ENCODE data around the gene ESD.
"Not testable (repeated sequence)": the region's sequence is repeated elsewhere in the genome, so short reads cannot be mapped to it uniquely, and the experiment has no call there.

Gene ESD

DNA sequence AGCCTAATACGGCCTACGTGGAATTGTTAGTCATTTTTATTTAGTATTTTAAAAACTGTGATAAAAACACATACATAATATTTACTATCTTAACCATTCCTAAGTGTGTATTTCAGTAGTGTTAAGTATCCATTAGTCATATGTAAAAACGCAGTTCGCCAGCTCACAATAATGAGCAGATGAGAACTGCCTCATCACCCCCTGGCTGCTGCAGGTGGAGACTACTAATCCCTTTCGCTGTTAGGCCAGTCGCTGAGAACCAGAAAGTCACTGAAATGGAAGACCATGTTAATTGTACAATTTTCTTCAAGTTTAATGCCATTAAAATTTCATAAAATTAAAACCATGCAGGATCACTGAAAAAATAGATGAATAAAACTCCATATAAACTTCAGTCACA is 1.6 kb downstream of the ESD start:
- in situ Hi-C loops (cut with MboI; ENCODE audit: low sequenced_read_pairs), result no loop called here

DNA sequence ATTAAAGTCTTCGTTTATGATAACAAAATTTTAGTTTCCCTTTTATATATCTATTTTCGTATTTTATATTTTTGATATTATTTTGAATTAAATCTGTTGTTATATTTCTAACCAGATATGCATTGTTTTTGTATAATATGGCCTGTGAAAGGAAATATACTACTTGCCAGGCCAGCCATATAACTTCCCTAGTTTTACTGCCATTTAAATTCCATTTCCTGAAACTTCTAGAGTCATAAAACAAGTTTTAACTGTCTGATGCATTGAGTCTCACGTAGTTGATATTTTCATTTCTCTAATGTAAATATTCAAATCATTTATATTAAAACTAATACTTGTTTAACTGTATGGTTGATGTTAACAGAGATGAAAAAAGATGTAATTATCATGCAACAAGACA is 13.5 kb downstream of the ESD start:
- in situ Hi-C loops (cut with MboI; ENCODE audit: low sequenced_read_pairs), result no loop called here

GRCh38 chr13:46782691-46783090 is 14.3 kb downstream of the ESD start:
- in situ Hi-C loops (cut with MboI; ENCODE audit: low sequenced_read_pairs), result no loop called here

- in situ Hi-C loops (cut with MboI; ENCODE audit: low sequenced_read_pairs), result no loop called here
Measured at GRCh38 chr13:46782066-46782465, 14.9 kb downstream of the ESD start.

GRCh38 chr13:46778890-46779289 is 18.1 kb downstream of the ESD start:
- in situ Hi-C loops (cut with MboI; ENCODE audit: low sequenced_read_pairs), result no loop called here

DNA sequence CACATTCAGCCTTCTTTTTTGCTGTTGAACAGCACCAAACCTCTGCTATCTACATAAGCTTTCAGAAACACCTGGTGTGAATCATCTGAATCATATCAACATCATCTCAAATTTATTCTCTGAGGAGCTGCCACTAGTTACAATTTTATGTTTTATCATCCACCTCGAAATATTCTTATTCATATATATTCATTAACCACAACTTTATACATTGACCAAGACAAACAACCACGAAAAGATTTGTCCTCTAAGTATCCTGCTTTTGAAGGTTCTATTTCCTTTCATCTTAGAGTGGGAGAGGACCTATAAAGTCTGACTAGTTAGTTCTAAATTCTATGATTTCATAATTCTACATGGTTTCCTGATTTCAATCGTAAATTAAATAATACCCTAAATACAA is 18.9 kb downstream of the ESD start:
- in situ Hi-C loops (cut with MboI; ENCODE audit: low sequenced_read_pairs), result no loop called here

- in situ Hi-C loops (cut with MboI; ENCODE audit: low sequenced_read_pairs), result no loop called here
Measured at GRCh38 chr13:46775385-46776107, 21.4 kb downstream of the ESD start.

DNA sequence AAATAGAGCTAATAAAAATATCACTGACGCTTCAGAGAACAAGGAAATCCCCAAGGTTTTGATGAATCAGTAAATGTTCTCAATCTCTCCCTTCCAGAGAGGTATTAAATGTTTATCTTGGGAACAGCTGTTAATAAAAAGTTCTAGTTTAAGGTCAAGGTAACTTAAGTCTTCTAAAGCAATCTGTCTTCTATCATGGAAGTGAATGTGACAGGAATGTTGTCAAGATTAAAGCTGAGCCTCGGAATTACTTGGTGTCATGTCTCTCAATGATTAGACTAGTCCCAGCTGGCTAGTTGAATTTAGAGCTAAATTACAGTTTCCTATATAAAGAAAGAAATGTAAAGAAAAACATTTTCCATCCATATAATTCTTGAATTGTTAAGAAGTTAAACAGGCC is 23.4 kb downstream of the ESD start:
- in situ Hi-C loops (cut with MboI; ENCODE audit: low sequenced_read_pairs), result no loop called here

DNA sequence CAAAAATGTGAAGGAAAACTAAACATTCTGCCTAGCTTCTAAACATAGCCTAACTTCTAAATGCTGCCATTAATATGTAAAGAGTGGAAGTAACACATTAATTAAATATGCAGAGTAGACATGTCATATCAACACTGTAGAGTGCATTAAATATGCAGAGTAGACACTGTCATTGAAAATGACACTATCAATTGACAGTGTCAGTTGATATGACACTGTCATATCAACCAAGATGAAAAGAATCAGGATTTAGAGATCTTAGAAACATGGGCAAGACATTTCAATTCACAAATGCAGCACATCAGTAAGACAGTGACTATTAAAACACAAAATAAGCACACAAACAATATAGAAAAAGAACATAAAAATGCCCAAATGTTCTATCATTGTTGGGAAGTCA is 25.3 kb downstream of the ESD start:
- in situ Hi-C loops (cut with MboI; ENCODE audit: low sequenced_read_pairs), result no loop called here

DNA sequence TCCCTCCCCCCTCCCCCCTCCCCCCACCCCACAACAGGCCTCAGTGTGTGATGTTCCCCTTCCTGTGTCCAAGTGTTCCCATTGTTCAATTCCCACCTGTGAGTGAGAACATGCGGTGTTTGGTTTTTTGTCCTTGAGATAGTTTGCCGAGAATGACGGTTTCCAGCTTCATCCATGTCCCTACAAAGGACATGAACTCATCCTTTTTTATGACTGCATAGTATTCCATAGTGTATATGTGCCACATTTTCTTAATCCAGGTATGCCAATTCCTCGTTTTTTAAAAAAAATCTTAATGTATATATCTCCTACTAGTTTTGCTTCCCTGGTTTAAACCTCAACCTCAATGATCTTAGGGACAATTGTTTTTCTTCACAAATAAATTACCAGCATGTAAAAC is 27.0 kb downstream of the ESD start:
- in situ Hi-C loops (cut with MboI; ENCODE audit: low sequenced_read_pairs), result not testable (repeated sequence)

DNA sequence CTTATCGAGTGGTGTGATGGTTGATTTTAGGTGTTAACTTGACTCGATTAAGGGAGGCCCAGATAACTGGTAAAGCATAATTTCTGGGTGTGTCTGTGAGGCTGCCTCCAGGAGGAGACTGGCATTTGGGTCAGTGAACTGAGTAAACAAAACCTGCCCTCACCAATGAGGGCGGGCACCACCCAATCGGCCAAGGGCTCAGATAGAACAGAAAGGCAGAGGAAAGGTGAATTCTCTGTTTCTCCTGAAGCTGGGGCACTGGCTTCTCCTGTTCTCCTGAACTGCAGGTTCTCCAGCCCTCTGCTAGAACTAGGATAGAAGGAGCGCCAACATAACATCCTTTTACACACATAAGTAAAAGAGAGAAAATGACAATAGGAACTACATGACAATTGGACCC is 35.1 kb downstream of the ESD start:
- in situ Hi-C loops (cut with MboI; ENCODE audit: low sequenced_read_pairs), result no loop called here

DNA sequence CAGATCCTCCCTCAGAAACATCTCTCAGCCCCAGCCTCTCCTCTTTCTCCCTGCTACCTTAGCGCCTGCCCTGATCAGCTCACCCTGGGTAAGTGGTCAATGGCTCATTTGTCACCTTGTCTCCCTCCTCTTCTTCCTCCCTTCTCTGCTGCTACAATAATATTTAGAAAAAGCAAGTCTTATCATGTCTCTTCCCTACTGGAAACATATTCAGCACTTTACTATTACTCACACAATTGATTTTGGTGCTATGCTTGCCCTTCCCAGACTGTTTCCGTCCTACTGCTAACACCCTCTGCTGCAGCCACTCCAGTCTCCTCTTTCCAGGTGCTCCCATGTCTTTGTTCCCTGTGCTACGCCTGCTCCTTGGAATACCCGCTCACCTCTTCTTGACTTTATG is 35.8 kb downstream of the ESD start:
- in situ Hi-C loops (cut with MboI; ENCODE audit: low sequenced_read_pairs), result no loop called here

DNA sequence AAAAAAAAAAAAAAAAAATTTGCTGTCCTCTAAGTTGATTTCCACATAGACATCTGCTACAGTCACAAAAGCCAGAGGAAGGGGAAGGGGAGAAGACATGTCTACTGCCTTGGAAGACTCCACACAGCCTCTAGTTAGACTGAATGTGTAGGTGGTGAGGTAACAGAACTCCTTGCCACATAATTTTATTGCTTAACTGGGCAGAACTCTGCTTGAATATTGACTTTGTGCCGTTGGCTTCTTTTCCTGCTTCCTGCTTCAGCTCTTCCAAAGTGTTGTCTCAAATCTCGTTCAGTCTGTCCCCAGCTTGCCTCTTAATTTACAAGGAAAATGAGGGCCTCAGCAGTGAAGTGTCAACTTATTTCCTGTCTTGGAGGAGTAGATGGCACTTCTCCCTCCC is 37.1 kb downstream of the ESD start:
- in situ Hi-C loops (cut with MboI; ENCODE audit: low sequenced_read_pairs), result no loop called here

GRCh38 chr13:46757640-46758039 is 39.3 kb downstream of the ESD start:
- in situ Hi-C loops (cut with MboI; ENCODE audit: low sequenced_read_pairs), result no loop called here

GRCh38 chr13:46756977-46757376 is 40.0 kb downstream of the ESD start:
- in situ Hi-C loops (cut with MboI; ENCODE audit: low sequenced_read_pairs), result no loop called here

DNA sequence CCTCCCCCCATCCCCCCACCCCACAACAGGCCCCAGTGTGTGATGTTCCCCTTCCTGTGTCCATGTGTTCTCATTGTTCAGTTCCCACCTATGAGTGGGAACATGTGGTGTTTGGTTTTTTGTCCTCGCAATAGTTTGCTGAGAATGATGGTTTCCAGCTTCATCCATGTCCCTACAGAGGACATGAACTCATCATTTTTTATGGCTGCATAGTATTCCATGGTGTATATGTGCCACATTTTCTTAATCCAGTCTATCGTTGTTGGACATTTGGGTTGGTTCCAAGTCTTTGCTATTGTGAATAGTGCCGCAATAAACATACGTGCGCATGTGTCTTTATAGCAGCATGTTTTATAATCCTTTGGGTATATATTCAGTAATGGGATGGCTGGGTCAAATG is 41.5 kb downstream of the ESD start:
- in situ Hi-C loops (cut with MboI; ENCODE audit: low sequenced_read_pairs), result not testable (repeated sequence)

- in situ Hi-C loops (cut with MboI; ENCODE audit: low sequenced_read_pairs), result no loop called here
Measured at GRCh38 chr13:46754812-46755211, 42.1 kb downstream of the ESD start.

GRCh38 chr13:46753917-46754316 is 43.0 kb downstream of the ESD start:
- in situ Hi-C loops (cut with MboI; ENCODE audit: low sequenced_read_pairs), result no loop called here

GRCh38 chr13:46753137-46753536 is 43.8 kb downstream of the ESD start:
- in situ Hi-C loops (cut with MboI; ENCODE audit: low sequenced_read_pairs), result no loop called here

DNA sequence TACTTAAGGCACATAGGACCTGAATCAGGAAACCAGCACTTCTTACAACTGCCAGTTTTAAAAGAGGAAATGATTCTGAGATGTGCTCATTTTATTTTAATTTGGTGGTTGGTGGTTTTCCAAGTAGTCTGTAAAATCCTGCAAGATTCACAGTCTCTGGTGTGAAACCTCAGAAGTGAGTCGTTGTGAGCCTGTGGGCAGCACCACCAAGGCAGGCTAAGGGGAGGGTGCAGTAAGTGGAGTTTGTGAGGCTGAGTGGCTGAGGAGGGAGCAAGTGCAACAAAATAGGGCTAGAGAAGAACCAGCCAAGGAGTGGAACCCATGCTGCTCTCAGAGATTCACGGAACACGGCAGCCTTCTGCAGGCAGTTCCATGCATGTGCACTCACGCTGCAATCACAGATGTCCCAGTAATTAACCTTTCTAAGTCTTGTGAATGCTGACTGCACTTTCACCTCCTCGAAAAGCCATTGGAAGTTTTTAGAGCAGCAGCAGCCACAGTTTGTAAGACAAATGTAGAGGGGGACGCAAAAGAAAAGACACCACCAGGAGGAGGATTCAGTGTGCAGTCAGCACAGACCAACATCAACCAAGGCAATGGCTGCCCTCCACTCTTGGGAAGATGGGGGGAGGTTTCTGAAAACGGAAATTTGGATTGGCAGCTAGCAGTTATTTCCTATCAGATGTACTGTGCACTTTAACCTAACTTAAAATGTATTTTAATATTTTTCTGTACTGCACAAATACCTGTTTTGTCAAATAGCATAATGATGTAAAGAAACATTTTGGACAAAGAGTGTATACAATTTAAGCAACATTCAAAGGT is 44.9 kb downstream of the ESD start:
- in situ Hi-C loops (cut with MboI; ENCODE audit: low sequenced_read_pairs), result no loop called here

DNA sequence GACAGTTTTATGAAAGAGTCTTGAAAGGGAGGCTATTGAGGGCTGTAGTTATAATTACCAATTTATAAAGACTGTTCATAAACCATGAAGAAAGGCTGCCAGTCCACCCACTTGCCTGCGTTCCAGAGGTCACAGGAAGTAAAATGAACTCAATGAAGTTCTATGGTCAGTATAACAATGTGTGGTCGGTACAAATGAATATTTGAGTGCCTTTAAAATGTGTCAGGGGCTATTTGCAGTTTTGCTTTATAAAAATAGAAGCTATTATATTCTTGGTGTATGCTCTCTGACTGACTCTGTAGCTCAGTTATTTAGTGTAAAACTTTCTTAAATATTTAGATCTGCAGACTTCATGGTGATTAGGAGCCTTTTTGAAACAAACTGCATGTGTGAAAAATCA is 47.0 kb downstream of the ESD start:
- in situ Hi-C loops (cut with MboI; ENCODE audit: low sequenced_read_pairs), result loop anchor here (25.0 kb wide), 1 partner anchor 588 kb away; no protein-coding TSS in a partner anchor

DNA sequence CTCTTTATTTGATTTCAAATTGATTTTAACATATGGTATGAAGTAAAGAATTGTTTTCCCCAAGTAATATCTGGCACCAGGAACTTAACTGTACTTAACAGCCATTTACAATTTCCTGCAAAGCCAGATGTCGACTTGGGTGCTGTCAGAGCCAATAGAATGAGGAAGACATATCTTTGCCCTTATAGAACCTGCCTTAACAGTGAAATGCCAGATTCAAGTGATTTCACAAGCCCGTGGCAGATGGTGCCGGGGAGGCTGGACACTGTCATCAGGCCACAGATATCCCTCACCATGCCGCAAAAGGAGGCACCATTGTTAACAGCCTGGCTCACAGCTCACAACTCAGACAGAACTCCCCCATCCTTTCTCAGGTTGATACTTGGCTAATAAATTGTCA is 48.7 kb downstream of the ESD start:
- in situ Hi-C loops (cut with MboI; ENCODE audit: low sequenced_read_pairs), result loop anchor here (25.0 kb wide), 1 partner anchor 586 kb away; no protein-coding TSS in a partner anchor

All from HL-60/S4 treated with retinoic acid at 250 ng/mL for 4 days and 3 days (cell line).